ENCODE measurements around the gene HLCS. TPM values are rescaled to one million over a fixed set of nuclear protein-coding genes. Genes with fewer than 3 reads are reported as not detected.

Gene HLCS
- total and polyA plus RNA-seq, 2 experiments from 2014 or later, result 12.4 to 20.1 TPM

DNA sequence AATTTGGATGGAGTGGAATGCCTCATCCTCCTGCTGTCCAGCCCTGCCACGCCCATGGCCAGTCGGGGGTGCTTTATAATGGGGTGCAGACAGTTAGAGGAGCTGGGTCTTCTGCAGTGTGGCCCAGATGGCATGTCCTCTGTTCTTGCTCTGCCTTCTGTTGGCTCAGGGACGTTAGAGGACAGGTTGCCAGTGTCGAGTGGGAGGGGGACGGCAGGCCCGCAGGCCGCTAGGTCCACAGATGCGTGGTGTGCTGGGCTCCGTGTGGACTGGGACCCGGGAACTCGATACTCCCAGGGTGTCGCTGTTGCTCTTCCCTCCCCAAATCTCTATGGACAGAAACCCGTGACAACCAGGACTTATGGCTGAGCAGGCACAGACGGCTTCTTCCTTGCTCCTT is 234.3 kb downstream of the HLCS start:
- Histone ChIP-seq H3K27me3 (peaks cover 24% of the 10 kb centered on the region), H3K27ac (no peak overlapping the region), H3K9me3 (ENCODE audit: low read depth) (no peaks in the 10 kb centered on the region), H3K4me3 (no peak overlapping the region), H3K4me1 (ENCODE audit: low read depth) (no peaks in the 10 kb centered on the region), H3K36me3 (no peaks in the 10 kb centered on the region)
- no peak for DNase-seq (ENCODE audit: low read depth in 1 of 2, low spot score in 1 of 2)
- TF ChIP-seq, protein P1, sequence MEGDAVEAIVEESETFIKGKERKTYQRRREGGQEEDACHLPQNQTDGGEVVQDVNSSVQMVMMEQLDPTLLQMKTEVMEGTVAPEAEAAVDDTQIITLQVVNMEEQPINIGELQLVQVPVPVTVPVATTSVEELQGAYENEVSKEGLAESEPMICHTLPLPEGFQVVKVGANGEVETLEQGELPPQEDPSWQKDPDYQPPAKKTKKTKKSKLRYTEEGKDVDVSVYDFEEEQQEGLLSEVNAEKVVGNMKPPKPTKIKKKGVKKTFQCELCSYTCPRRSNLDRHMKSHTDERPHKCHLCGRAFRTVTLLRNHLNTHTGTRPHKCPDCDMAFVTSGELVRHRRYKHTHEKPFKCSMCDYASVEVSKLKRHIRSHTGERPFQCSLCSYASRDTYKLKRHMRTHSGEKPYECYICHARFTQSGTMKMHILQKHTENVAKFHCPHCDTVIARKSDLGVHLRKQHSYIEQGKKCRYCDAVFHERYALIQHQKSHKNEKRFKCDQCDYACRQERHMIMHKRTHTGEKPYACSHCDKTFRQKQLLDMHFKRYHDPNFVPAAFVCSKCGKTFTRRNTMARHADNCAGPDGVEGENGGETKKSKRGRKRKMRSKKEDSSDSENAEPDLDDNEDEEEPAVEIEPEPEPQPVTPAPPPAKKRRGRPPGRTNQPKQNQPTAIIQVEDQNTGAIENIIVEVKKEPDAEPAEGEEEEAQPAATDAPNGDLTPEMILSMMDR (IDR thresholded peaks at IDR 0.05; ENCODE audit: low read depth, low read length), result no peak

DNA sequence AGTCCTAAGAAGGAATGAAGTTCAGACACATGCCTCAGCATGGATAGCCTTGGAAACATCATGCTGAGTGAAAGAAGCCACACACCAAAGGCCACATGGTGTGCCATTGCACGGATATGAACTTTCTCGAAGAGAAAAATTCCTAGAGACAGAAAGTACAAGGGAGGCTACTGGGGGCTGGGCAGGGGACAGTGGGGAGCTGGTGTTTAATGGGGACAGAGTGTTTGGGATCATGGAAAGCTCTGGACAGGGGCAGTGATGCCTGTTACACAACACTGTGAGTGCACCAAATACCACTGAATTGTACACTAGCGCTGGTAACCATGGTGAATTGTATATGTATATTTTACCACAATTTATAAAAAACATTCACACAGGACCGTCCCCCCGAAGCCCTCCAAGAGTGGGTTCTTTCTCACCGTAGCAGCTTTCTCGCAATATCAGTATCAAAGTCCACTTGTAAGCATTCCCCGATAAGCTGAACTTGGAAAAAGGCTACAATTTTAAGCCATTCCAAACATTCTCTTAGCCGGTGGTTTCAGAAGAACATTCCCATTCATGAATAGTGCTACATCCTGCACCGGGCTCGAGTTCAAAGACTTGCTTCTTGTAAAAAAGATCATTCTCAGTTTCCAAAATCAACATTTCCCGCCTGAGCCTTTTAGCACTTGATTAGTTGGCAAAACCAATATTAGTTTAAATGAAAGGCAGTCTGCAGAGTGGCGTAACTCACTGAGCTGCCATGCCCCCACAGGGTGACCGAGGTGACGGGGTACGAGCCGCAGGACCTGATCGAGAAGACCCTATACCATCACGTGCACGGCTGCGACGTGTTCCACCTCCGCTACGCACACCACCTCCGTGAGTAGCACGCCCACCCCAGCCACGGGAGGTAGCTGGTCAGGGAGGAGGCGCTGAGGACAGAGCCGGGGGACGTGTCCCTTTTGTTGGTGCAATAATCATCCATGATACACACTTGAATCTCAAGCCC is 235.9 kb downstream of the HLCS start:
- TF ChIP-seq, protein P1 (IDR thresholded peaks at IDR 0.05; ENCODE audit: low read depth, low read length), result no peak
- no peaks in the 10 kb centered on the region for H3K9me3 ChIP-seq (ENCODE audit: low read depth)
- H3K4me1 ChIP-seq (ENCODE audit: low read depth), result no peaks in the 10 kb centered on the region
- H3K36me3 ChIP-seq, result no peaks in the 10 kb centered on the region
- no peak overlapping the region for H3K27ac ChIP-seq
- no peak for DNase-seq (ENCODE audit: low read depth in 1 of 2, low spot score in 1 of 2)
- H3K27me3 ChIP-seq, result peaks cover 24% of the 10 kb centered on the region
- H3K4me3 ChIP-seq, result no peak overlapping the region

DNA sequence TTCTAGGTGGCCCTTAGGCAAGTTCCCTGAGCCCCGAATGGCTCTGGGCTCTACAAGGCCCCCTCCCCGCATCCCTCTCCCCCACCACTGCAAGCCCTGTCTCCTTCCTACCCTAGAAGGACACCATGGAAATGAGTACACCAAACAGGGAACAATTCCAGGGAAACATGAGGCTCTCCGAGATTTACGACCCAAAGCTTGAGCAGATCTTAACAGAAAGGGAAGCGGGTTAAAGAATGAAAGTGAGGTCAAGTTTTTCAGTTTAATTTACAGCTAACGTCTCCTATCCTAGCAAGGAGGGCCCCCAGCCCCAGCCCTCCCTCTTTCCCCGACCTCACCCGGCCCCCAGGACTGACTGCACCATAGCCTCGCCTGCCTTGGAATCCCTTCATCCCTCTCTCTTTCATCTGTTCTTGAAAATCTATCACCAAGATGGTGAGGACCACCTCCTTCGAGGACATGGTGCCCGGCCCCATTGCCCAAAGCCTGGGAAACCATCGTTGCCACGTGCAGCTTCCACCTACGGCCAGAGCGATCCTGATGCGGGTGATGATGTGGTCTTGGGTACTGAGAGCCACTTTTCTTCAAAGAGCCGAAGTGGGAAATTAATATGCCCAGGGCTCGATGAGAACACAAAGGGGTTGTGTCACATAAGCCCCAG is 237.0 kb downstream of the HLCS start:
- no peak for DNase-seq (ENCODE audit: low read depth in 1 of 2, low spot score in 1 of 2)
- H3K27me3 ChIP-seq, result peaks cover 24% of the 10 kb centered on the region
- no peak overlapping the region for H3K4me3 ChIP-seq
- H3K9me3 ChIP-seq (ENCODE audit: low read depth), result no peaks in the 10 kb centered on the region
- H3K4me1 ChIP-seq (ENCODE audit: low read depth), result no peaks in the 10 kb centered on the region
- H3K27ac ChIP-seq, result no peak overlapping the region
- H3K36me3 ChIP-seq, result no peaks in the 10 kb centered on the region
- TF ChIP-seq, protein P1 (IDR thresholded peaks at IDR 0.05; ENCODE audit: low read depth, low read length), result no peak

DNA sequence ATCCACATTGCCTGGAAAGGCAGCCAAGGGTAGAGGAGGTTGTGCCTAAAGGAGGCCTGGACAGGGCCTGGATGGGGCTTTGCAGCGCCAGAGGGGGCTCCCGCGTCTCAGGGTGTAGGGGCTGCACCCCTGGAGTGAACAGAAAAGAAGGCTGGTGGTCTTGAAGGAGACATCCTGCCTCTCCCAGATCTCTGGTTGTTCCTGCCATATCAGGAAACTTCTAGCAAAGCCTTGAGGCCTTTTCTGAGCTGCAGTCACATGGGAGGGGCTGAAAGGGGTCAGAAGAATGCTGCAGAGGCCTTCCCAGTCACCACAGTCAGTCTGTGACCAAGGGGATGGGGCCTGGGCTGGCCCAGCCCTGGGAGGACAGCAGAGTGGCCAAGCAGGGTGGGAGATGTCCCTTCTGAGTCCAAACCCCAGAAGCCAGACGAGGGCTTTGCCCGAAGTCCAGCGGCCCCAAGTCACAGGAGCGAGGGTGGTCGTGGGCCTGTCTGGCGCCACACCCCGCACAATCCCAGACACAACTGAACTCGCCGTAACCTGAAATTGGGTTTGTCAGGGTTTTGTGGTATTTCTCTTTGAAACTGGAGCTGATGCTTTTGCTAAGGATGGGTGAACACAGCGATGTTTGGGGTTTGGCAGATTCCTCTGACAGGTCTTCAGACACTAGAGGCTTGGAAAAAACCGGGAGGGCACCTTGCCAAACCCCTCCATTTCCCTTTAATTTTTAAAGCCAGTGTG is 237.9 kb downstream of the HLCS start:
- Histone ChIP-seq H3K9me3 (ENCODE audit: low read depth) (no peaks in the 10 kb centered on the region), H3K4me3 (no peak overlapping the region), H3K4me1 (ENCODE audit: low read depth) (no peaks in the 10 kb centered on the region), H3K27ac (no peak overlapping the region), H3K27me3 (peaks cover 28% of the 10 kb centered on the region), H3K36me3 (no peaks in the 10 kb centered on the region)
- no peak for DNase-seq (ENCODE audit: low read depth in 1 of 2, low spot score in 1 of 2)
- TF ChIP-seq, protein P1 (IDR thresholded peaks at IDR 0.05; ENCODE audit: low read depth, low read length), result no peak

DNA sequence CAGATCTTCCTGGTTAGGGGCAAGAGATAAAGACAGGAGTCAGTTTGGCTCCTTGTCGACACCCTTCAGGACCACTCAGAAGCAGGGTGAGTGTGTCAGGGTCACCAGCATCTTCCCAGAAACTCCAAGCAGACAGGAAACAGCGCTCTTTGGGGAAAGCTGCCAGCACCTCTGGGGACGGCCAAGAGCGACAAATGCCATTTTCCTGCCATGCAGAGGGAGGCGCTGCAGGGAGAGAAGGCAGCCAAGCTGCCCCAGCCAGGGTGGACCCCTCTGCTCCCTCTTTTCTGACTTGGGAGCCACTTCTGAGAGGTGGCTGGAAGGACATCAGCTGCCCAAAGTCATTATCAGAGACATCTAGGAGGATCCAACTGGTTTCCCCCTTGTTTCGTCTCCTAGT is 238.6 kb downstream of the HLCS start:
- H3K4me1 ChIP-seq (ENCODE audit: low read depth), result no peaks in the 10 kb centered on the region
- H3K4me3 ChIP-seq, result no peak overlapping the region
- no peak overlapping the region for H3K27ac ChIP-seq
- TF ChIP-seq, protein P1 (IDR thresholded peaks at IDR 0.05; ENCODE audit: low read depth, low read length), result peak; percentile 8
- H3K9me3 ChIP-seq (ENCODE audit: low read depth), result no peaks in the 10 kb centered on the region
- H3K27me3 ChIP-seq, result peaks cover 28% of the 10 kb centered on the region
- H3K36me3 ChIP-seq, result no peaks in the 10 kb centered on the region
- no peak for DNase-seq (ENCODE audit: low read depth in 1 of 2, low spot score in 1 of 2)
